Stimulated activated CD8-positive, alpha-beta memory T cell treated with anti-CD3 and anti-CD28 coated beads, Interleukin-15, amount 100 ng/mL, for 24 hours (primary cell): ENCODE data around the gene ASB9.
"Not testable (repeated sequence)": the region's sequence is repeated elsewhere in the genome, so short reads cannot be mapped to it uniquely, and the experiment has no call there.

Experiments
- DNase-seq: peaks from one replicate; pipeline ENCODE4 v3.0.0-alpha.2; 2020; ENCODE audit warnings: low read depth

ASB9 gene, protein sequence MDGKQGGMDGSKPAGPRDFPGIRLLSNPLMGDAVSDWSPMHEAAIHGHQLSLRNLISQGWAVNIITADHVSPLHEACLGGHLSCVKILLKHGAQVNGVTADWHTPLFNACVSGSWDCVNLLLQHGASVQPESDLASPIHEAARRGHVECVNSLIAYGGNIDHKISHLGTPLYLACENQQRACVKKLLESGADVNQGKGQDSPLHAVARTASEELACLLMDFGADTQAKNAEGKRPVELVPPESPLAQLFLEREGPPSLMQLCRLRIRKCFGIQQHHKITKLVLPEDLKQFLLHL

GRCh38 chrX:15269618-15270521, at the start of gene ASB9:
Gene ASB9, minus strand, starts transcription at chrX:15270083. Its CDS starts 209 bp downstream, at chrX:15269874.
- no peak for DNase-seq

- DNase-seq: no peak
Measured at GRCh38 chrX:15319075-15319474, 49.2 kb upstream of the ASB9 start.

DNA sequence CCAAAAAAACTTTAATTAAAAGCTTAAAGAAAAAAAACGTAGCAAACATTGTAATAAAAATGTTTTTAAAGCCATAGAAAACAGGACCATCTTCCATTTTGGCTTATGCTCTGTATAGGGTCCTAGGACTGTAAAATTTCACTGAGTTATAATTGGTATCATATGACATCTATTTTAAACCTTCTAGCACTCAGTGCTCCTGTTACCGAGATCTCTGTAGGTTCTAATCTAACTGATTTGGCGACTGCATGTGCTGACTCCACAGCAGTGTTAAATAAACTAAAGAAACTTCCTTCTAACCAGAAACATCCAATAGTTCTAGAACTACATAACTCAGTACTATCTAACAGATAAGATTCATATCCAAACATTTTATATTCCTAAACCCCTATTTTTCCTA, 45.6 kb upstream of the ASB9 start, which contains the start of gene ASB11:
Gene ASB11 (minus strand): TSS at position 132 of the 400 bp plus-strand sequence. CDS start 35 bp downstream, at position 97.
- DNase-seq: no peak

- DNase-seq: no peak
Measured at GRCh38 chrX:15314472-15314871, 44.6 kb upstream of the ASB9 start.

DNA sequence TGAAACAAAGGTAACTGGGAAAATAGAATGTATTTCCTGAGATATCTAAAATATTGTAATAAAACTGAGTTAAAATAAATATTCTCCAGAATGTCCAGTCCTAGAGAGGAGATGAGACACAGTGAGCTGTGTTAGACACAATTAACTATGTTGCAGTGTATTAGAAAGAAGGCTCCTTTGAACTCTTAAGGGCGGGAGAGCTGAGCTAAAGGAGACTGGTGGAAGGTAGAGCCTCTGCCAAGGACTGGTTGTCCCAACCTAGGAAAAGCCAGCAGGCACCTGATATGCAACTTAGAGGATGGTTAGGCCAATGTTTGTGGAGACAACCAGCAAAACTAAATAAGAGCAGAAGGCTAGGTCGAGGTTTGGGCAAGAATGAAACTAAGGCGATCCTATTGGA, 41.2 kb upstream of the ASB9 start:
- DNase-seq: no peak

DNA sequence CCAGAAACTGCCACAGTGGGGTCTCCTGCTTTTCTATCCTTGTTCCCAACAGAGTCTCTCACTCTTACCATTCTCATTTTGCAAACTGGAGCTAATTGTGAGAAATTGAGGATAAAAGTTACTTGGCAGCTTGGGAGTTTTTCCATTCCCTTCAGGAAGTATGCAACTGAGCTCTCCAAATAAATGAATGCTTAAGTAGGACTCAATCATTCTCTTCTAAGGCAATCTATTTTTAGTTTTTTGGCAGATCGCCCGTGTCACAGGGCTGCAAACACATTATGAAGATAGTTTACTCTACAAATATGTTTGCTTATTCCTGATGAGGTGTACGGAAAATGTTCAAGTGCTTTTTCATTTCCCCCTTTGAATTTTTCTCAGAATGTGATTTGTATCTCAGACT, 40.2 kb upstream of the ASB9 start:
- DNase-seq: no peak

- DNase-seq: not testable (repeated sequence)
Measured at GRCh38 chrX:15305899-15306298, 36.0 kb upstream of the ASB9 start.

GRCh38 chrX:15301924-15302323, 32.0 kb upstream of the ASB9 start:
- no peak for DNase-seq

- no peak for DNase-seq
Measured at GRCh38 chrX:15299941-15300851, 30.3 kb upstream of the ASB9 start.

DNA sequence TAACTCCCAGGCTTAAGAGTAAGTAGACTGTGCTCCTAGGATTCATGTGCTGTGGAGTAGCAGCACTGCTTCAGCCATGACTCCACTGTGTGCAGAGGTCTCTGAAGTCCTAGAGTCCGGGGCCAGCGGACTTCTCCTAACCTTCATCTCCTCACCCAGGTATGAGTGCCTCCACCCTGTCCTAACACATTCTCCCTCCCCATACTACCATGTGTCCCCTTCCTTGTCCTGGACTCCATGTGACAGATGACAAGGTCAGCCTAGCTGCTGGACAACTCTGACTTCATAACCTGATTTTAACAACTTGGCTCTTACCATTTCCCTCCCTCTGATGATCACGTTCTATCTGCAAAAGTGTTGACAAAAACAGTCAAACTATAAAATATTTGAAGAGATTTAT, 28.9 kb upstream of the ASB9 start:
- DNase-seq: no peak

DNA sequence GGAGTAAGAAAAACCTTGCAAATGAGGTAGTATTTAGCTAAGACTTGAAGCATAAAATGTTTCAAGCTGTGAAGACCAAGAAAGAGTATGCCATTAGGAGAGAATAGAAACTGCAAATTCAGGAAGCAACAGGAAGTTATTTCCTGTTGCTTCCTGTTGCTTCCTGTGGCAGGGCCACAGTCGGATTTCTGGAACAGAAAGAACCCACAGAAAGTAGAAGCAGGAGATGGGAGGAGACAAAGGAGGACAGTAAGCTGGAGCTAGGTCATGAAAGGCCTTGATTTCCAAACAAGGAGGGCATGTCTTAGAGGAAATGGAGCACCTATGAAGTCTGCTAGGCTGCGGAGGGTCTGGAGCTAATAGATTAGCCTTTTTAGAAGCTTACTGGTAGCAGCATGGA, 28.3 kb upstream of the ASB9 start:
- DNase-seq: no peak

- DNase-seq: no peak
Measured at GRCh38 chrX:15293451-15293850, 23.6 kb upstream of the ASB9 start.

DNA sequence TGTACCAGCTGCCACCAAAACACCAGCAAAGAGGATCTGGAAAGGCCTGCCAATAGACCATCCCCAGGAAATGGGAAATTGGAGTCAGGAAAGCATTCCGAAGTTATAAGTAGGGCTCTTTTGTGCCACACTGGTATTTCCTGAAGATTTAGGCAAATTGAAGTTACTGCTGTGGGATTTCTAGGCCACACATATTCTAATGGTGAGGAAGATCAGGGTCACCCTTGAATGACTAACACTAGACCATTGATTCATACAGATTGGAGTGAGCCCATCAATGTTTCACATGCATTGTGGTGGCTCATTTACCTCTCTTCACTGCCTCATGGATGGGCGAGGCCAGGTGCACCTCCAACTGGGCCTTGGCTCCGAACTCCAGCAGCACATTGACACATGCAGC, 23.0 kb upstream of the ASB9 start:
- DNase-seq: no peak

DNA sequence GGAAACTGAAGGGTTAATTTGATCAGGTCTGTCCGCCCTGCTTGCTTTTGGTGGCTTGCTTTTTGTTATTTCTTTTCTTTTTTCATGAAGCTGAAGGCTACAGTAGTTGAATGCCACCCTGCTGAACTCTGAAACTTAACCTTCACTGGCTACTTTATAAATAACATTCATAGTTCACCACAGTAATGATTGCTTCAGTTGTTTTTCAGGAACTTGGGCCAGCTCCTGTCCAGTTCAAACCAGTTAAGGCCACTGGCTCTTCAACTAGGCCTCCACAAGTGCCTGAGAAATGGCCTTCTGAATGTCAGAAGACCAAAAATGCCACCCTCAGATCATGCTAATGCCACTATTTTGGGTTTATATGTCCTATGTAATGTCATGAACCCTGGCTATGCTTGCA, 7.7 kb upstream of the ASB9 start:
- DNase-seq: no peak

GRCh38 chrX:15274946-15275345, 5.1 kb upstream of the ASB9 start:
- DNase-seq: no peak

DNA sequence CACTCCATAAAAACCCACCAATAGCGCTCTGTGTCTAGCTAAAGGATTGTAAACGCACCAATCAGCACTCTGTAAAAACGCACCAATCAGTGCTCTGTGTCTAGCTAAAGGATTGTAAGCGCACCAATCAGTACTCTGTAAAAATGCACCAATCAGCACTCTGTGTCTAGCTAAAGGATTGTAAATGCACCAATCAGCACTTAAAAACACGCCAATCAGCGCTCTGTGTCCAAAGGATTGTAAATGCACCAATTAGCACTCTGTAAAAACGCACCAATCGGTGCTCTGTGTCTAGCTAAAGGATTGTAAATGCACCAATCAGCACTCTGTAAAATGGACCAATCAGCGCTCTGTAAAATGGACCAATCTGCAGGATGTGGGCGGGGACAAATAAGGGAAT, 3.4 kb upstream of the ASB9 start:
- DNase-seq: not testable (repeated sequence)

GRCh38 chrX:15271757-15272156, 1.9 kb upstream of the ASB9 start:
- no peak for DNase-seq

- DNase-seq: no peak
Measured at GRCh38 chrX:15269120-15269519, 763 bp downstream of the ASB9 start.

DNA sequence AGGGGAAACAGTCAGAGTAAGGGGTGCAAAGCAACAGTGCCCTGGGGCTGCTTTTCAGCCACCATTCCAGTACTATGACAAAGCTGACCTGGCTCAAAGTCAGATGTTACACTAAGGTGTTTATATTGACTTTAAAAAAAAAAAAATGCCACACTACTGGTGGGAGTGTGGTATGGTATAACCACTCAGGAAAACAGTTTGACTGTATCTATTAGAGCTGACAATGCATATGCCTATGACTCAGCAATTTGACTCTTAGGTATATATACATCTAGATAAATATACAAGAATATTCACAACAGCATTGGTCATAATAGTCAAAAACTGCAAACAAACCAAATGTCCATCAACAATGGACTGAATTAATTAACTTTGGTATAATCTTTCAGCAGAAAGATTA, 15.0 kb downstream of the ASB9 start:
- DNase-seq: no peak

GRCh38 chrX:15245896-15246295, 24.0 kb downstream of the ASB9 start:
- no peak for DNase-seq

GRCh38 chrX:15244421-15244820, 25.5 kb downstream of the ASB9 start:
- DNase-seq: no peak

DNA sequence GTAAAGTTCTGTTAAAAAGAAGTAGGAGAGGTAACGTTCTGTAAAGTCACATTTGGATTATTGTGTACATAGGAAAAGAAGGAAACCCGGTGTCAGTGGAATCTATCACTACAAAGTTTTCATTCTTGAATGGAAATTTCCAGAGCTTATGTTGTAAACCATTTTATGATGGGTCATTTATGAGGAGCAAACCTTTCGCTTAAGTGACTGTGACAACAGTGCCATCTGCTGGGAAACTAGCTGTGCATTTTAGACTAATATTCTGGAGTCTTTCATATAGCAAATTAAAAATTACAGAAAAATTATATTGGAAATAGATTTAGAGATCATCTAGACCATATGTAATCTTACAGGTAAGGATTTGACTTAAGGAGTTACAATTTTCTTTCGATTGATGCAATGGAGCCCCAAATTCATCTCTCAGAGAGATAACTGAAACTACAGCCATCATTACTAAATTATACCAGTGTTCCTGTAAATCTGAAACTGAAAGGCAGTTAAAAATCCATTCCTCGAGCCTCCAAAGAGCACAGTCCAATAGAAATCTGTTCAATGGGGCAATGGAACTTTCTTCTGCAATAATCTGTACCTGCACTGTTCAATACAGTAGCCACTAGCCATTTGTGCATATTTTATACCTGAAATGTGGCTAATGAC, 26.9 kb downstream of the ASB9 start:
- no peak for DNase-seq
